ENCODE data around the gene C19orf67.

C19orf67 gene

GRCh38 chr19:14053500-14053899, 32.1 kb downstream of the C19orf67 start:
- peak; percentile 78 for TF ChIP-seq HIC1 (tag by site-specific recombination; IDR thresholded peaks at IDR 0.05)
- TF ChIP-seq ZNF548 (tag by site-specific recombination; IDR thresholded peaks at IDR 0.05) = no peak
- peaks cover 4% of the 10 kb centered on the region for H3K4me1 ChIP-seq (ENCODE audit: control insufficient read depth, insufficient read depth, low read length)
- H3K36me3 ChIP-seq (ENCODE audit: control insufficient read depth in 2 of 2, insufficient read depth in 1 of 2, low read length in 2 of 2) = no peaks in the 10 kb centered on the region; a peak in 1 of 3 replicates
- POLR2A ChIA-PET = no interaction called here
- no peak overlapping the region for H3K27ac ChIP-seq (ENCODE audit: extremely low read depth, low read depth, low read length)
- H3K4me3 ChIP-seq (ENCODE audit: low read depth, low read length) = no peak overlapping the region
- CTCF ChIA-PET = interaction anchor here (0.6 to 2.4 kb wide), 5 partner anchors 12 to 54 kb away, joined by 3 to 20 read pairs (median 6); partner anchors contain the start of gene IL27RA
- no peaks in the 10 kb centered on the region for H3K9me3 ChIP-seq (ENCODE audit: control insufficient read depth, insufficient read depth, low read depth, low read length)

GRCh38 chr19:14053032-14053431, 32.6 kb downstream of the C19orf67 start:
- Histone ChIP-seq H3K27ac (ENCODE audit: extremely low read depth, low read depth, low read length) (no peak overlapping the region), H3K9me3 (ENCODE audit: control insufficient read depth, insufficient read depth, low read depth, low read length) (no peaks in the 10 kb centered on the region; the same call in 1 of the 2 replicates), H3K36me3 (ENCODE audit: control insufficient read depth in 2 of 2, insufficient read depth in 1 of 2, low read length in 2 of 2) (no peaks in the 10 kb centered on the region; a peak in 1 of 3 replicates), H3K4me1 (ENCODE audit: control insufficient read depth, insufficient read depth, low read length) (peaks cover 1% of the 10 kb centered on the region), H3K4me3 (ENCODE audit: low read depth, low read length) (no peak overlapping the region)
- ChIA-PET CTCF (interaction anchor here (0.6 to 2.4 kb wide), 6 partner anchors 11 to 61 kb away, joined by 3 to 20 read pairs (median 6); partner anchors contain the start of gene IL27RA), POLR2A (interaction anchor here (0.6 kb wide), 1 partner anchor 122 kb away, joined by 3 read pairs; no protein-coding TSS in a partner anchor)
- TF ChIP-seq TSHZ1 (tag by site-specific recombination; IDR thresholded peaks at IDR 0.05; ENCODE audit: borderline replicate concordance) = no peak
- peak; percentile 71 for TF ChIP-seq SETDB1 (IDR thresholded peaks at IDR 0.05; ENCODE audit: insufficient read length, low read length)
- no peak for TF ChIP-seq ZNF677 (tag by site-specific recombination; IDR thresholded peaks at IDR 0.05)
- no peak for TF ChIP-seq ZNF645 (tag by site-specific recombination; IDR thresholded peaks at IDR 0.05)
- TF ChIP-seq ZNF302 (tag by site-specific recombination; IDR thresholded peaks at IDR 0.05; ENCODE audit: low read depth) = no peak
- no peak for TF ChIP-seq GLIS2 (tag by site-specific recombination; IDR thresholded peaks at IDR 0.05)
- TF ChIP-seq SCRT1 (tag by site-specific recombination; IDR thresholded peaks at IDR 0.05; ENCODE audit: borderline replicate concordance) = no peak
- TF ChIP-seq ZNF600 (tag by site-specific recombination; IDR thresholded peaks at IDR 0.05) = peak; percentile 5; the same call in 1 of the 2 replicates
- peak; percentile 42; the same call in 1 of the 2 replicates for TF ChIP-seq TRIM28 (IDR thresholded peaks at IDR 0.05; ENCODE audit: borderline replicate concordance, low read length)

- POLR2A ChIA-PET = interaction anchor here (0.6 kb wide), 1 partner anchor 121 kb away, joined by 3 read pairs; no protein-coding TSS in a partner anchor
- H3K9me3 ChIP-seq (ENCODE audit: control insufficient read depth, insufficient read depth, low read depth, low read length) = no peaks in the 10 kb centered on the region; the same call in 1 of the 2 replicates
- CTCF ChIA-PET = interaction anchor here (1.0 to 2.4 kb wide), 5 partner anchors 10 to 62 kb away, joined by 3 to 20 read pairs (median 6); partner anchors contain the start of gene IL27RA
- no peaks in the 10 kb centered on the region; a peak in 1 of 3 replicates for H3K36me3 ChIP-seq (ENCODE audit: control insufficient read depth in 2 of 2, insufficient read depth in 1 of 2, low read length in 2 of 2)
- no peak overlapping the region for H3K4me3 ChIP-seq (ENCODE audit: low read depth, low read length)
- H3K4me1 ChIP-seq (ENCODE audit: control insufficient read depth, insufficient read depth, low read length) = no peaks in the 10 kb centered on the region
- peak; percentile 90 for TF ChIP-seq ZNF121 (tag by site-specific recombination; IDR thresholded peaks at IDR 0.05)
- TF ChIP-seq ZNF529 (tag by site-specific recombination; IDR thresholded peaks at IDR 0.05; ENCODE audit: insufficient replicate concordance) = no peak
- TF ChIP-seq ZNF629 (tag by site-specific recombination; IDR thresholded peaks at IDR 0.05) = 0 out of 2 replicates have a peak, but pooled peaks have one; percentile 21
- no peak overlapping the region for H3K27ac ChIP-seq (ENCODE audit: extremely low read depth, low read depth, low read length)
Measured at GRCh38 chr19:14052470-14052869, 33.1 kb downstream of the C19orf67 start.
